SK-N-SH treated with all-trans-retinoic acid at 6 μM for 48 hours (cell line): ENCODE data around the gene PODXL.

ENCODE experiments used
- ATAC-seq: fragments of 200-7000 bp; cut with Tn5 transposase; 3 replicates; pipeline ENCODE4 v1.9.1; 2020; ENCODE audit warnings: mild to moderate bottlenecking, moderate library complexity
- ARNTL ChIP-seq: fragments of 450-650 bp; formaldehyde crosslinking; IDR thresholded peaks from 2 replicates; pipeline ENCODE4 v1.5.0; 2020; ENCODE audit warnings: low read depth, mild to moderate bottlenecking, moderate library complexity, borderline replicate concordance
- CSDC2 ChIP-seq: fragments of 250-450 bp; sonication (Bioruptor Pico); IDR thresholded peaks from 2 replicates; pipeline ENCODE4 v1.5.0; 2020; ENCODE audit warnings: mild to moderate bottlenecking, moderate library complexity
- GLIS3 ChIP-seq: fragments of 250-450 bp; sonication (Bioruptor Pico); IDR thresholded peaks from 2 replicates; pipeline ENCODE4 v1.5.0; 2020; ENCODE audit warnings: mild to moderate bottlenecking, moderate library complexity
- OSR1 ChIP-seq: fragments of 250-450 bp; sonication (Bioruptor Pico); IDR thresholded peaks from 2 replicates; pipeline ENCODE4 v1.8.0; 2022; ENCODE audit warnings: moderate library complexity, mild to moderate bottlenecking, inconsistent platforms
- PPARA ChIP-seq: fragments of 250-450 bp; sonication (Bioruptor Pico); IDR thresholded peaks from 2 replicates; pipeline ENCODE4 v1.5.0; 2020; ENCODE audit warnings: mild to moderate bottlenecking, borderline replicate concordance
- TCF4 ChIP-seq: fragments of 250-450 bp; sonication (Bioruptor Pico); IDR thresholded peaks from 2 replicates; pipeline ENCODE4 v1.8.0; 2021; ENCODE audit warnings: mild to moderate bottlenecking, moderate library complexity, borderline replicate concordance
- ZC3H10 ChIP-seq: fragments of 250-450 bp; sonication (Bioruptor Pico); IDR thresholded peaks from 2 replicates; pipeline ENCODE4 v1.5.1; 2021; ENCODE audit warnings: mild to moderate bottlenecking, moderate library complexity
- ZFP3 ChIP-seq: fragments of 250-450 bp; sonication (Bioruptor Pico); IDR thresholded peaks from 2 replicates; pipeline ENCODE4 v1.5.0; 2020; ENCODE audit warnings: mild to moderate bottlenecking, moderate library complexity
- ZFP30 ChIP-seq: fragments of 450-650 bp; formaldehyde crosslinking; IDR thresholded peaks from 2 replicates; pipeline ENCODE4 v1.5.0; 2022; ENCODE audit warnings: mild to moderate bottlenecking, moderate library complexity
- ZNF565 ChIP-seq: fragments of 450-650 bp; formaldehyde crosslinking; conservative IDR thresholded peaks from 2 replicates; pipeline ENCODE4 v1.5.0; 2020; ENCODE audit warnings: low read depth, mild to moderate bottlenecking, moderate library complexity
- ZNF8 ChIP-seq: fragments of 450-650 bp; formaldehyde crosslinking; IDR thresholded peaks from 2 replicates; pipeline ENCODE4 v1.5.0; 2020; ENCODE audit warnings: mild to moderate bottlenecking, moderate library complexity
- TF ChIP-seq, protein P1 (sequence below): fragments of 250-450 bp; sonication (Bioruptor Pico); IDR thresholded peaks from 2 replicates; pipeline ENCODE4 v1.5.1; 2021; ENCODE audit warnings: mild to moderate bottlenecking, moderate library complexity
- TF ChIP-seq, protein P2 (sequence below): fragments of 250-450 bp; sonication (Bioruptor Pico); IDR thresholded peaks from 2 replicates; pipeline ENCODE4 v1.8.0; 2020; ENCODE audit warnings: mild to moderate bottlenecking, moderate library complexity, borderline replicate concordance
- TF ChIP-seq, protein P3 (sequence below): fragments of 250-450 bp; sonication (Bioruptor Pico); IDR thresholded peaks from 2 replicates; pipeline ENCODE4 v1.8.0; 2021; ENCODE audit warnings: low read depth, mild to moderate bottlenecking, moderate library complexity, borderline replicate concordance
- TF ChIP-seq, protein P4 (sequence below): fragments of 250-450 bp; sonication (Bioruptor Pico); IDR thresholded peaks from 2 replicates; pipeline ENCODE4 v1.5.1; 2020; ENCODE audit warnings: low read depth, mild to moderate bottlenecking, moderate library complexity
- TF ChIP-seq, protein P5 (sequence below): fragments of 250-450 bp; sonication (Bioruptor Pico); IDR thresholded peaks from 2 replicates; pipeline ENCODE4 v1.5.0; 2020; ENCODE audit warnings: mild to moderate bottlenecking, moderate library complexity

Gene PODXL

DNA sequence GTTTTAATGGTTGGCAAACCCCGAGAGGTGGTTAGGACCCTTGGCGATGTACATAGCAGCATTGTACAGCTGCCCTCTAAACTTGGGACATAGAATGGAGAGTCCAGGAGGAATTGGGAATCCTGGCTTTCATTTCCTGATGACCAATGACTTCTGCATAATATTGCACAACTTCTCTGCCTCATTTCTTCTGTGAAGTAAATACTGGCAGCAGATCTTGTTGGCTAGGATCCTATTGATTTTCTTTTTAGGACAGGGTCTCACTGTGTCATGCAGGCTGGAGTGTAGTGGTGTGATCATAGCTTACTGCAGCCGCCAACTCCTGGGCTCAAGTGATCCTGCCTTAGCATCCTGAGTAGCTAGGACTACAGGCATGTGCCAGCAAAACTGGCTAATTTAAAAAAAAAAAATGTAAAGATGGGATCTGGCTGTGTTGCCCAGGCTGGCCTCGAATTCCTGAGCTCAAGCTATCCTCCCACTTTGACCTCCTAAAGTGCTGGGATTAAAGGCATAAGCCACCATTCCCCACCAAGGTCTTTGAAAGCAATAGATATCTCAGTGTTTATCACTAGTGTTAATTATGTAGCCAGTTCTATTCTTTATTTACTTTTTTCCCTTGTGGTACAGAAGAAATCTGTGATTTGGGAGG lies 58.1 kb downstream of the PODXL start:
- ATAC-seq: no peak
- TF ChIP-seq ARNTL (CRISPR knock-in tag) (no peak), CSDC2 (no peak), ZNF8 (no peak), ZC3H10 (CRISPR knock-in tag) (no peak), OSR1 (CRISPR knock-in tag) (no peak), TCF4 (no peak), GLIS3 (CRISPR knock-in tag) (no peak), PPARA (no peak), ZFP30 (CRISPR knock-in tag) (no peak), ZFP3 (no peak)
- TF ChIP-seq, protein P1, sequence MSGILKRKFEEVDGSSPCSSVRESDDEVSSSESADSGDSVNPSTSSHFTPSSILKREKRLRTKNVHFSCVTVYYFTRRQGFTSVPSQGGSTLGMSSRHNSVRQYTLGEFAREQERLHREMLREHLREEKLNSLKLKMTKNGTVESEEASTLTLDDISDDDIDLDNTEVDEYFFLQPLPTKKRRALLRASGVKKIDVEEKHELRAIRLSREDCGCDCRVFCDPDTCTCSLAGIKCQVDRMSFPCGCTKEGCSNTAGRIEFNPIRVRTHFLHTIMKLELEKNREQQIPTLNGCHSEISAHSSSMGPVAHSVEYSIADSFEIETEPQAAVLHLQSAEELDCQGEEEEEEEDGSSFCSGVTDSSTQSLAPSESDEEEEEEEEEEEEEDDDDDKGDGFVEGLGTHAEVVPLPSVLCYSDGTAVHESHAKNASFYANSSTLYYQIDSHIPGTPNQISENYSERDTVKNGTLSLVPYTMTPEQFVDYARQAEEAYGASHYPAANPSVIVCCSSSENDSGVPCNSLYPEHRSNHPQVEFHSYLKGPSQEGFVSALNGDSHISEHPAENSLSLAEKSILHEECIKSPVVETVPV (CRISPR knock-in tag): no peak
- TF ChIP-seq, protein P2, sequence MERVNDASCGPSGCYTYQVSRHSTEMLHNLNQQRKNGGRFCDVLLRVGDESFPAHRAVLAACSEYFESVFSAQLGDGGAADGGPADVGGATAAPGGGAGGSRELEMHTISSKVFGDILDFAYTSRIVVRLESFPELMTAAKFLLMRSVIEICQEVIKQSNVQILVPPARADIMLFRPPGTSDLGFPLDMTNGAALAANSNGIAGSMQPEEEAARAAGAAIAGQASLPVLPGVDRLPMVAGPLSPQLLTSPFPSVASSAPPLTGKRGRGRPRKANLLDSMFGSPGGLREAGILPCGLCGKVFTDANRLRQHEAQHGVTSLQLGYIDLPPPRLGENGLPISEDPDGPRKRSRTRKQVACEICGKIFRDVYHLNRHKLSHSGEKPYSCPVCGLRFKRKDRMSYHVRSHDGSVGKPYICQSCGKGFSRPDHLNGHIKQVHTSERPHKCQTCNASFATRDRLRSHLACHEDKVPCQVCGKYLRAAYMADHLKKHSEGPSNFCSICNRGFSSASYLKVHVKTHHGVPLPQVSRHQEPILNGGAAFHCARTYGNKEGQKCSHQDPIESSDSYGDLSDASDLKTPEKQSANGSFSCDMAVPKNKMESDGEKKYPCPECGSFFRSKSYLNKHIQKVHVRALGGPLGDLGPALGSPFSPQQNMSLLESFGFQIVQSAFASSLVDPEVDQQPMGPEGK (CRISPR knock-in tag): no peak
- TF ChIP-seq, protein P3, sequence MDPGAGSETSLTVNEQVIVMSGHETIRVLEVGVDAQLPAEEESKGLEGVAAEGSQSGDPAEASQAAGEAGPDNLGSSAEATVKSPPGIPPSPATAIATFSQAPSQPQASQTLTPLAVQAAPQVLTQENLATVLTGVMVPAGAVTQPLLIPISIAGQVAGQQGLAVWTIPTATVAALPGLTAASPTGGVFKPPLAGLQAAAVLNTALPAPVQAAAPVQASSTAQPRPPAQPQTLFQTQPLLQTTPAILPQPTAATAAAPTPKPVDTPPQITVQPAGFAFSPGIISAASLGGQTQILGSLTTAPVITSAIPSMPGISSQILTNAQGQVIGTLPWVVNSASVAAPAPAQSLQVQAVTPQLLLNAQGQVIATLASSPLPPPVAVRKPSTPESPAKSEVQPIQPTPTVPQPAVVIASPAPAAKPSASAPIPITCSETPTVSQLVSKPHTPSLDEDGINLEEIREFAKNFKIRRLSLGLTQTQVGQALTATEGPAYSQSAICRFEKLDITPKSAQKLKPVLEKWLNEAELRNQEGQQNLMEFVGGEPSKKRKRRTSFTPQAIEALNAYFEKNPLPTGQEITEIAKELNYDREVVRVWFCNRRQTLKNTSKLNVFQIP (CRISPR knock-in tag): no peak
- TF ChIP-seq, protein P4, sequence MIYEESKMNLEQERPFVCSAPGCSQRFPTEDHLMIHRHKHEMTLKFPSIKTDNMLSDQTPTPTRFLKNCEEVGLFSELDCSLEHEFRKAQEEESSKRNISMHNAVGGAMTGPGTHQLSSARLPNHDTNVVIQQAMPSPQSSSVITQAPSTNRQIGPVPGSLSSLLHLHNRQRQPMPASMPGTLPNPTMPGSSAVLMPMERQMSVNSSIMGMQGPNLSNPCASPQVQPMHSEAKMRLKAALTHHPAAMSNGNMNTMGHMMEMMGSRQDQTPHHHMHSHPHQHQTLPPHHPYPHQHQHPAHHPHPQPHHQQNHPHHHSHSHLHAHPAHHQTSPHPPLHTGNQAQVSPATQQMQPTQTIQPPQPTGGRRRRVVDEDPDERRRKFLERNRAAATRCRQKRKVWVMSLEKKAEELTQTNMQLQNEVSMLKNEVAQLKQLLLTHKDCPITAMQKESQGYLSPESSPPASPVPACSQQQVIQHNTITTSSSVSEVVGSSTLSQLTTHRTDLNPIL (CRISPR knock-in tag): no peak

DNA sequence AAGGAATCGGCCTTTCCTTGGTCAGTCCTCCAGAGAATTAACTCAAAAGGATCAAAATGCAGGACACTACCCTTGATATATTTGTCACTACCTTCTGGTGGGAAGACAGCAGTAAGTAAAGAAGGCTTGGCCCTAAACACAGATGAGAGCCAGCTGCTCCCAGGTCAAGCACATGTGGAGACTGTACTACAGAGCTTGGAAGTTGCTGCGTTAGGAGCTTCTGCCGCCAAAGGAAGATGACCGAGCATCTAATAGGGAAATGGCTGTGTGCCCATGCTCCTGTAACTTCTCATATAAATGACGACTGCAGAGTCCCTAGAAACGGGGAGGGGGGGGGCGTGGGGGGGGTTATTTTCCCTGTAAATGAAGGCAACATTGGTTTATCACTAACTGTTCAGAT lies 59.0 kb downstream of the PODXL start:
- TF ChIP-seq, protein P2 (CRISPR knock-in tag): no peak
- TF ChIP-seq PPARA (no peak), CSDC2 (no peak), ZNF565 (CRISPR knock-in tag) (no peak), ZNF8 (no peak)
- TF ChIP-seq, protein P3 (CRISPR knock-in tag): no peak
- TF ChIP-seq, protein P5, sequence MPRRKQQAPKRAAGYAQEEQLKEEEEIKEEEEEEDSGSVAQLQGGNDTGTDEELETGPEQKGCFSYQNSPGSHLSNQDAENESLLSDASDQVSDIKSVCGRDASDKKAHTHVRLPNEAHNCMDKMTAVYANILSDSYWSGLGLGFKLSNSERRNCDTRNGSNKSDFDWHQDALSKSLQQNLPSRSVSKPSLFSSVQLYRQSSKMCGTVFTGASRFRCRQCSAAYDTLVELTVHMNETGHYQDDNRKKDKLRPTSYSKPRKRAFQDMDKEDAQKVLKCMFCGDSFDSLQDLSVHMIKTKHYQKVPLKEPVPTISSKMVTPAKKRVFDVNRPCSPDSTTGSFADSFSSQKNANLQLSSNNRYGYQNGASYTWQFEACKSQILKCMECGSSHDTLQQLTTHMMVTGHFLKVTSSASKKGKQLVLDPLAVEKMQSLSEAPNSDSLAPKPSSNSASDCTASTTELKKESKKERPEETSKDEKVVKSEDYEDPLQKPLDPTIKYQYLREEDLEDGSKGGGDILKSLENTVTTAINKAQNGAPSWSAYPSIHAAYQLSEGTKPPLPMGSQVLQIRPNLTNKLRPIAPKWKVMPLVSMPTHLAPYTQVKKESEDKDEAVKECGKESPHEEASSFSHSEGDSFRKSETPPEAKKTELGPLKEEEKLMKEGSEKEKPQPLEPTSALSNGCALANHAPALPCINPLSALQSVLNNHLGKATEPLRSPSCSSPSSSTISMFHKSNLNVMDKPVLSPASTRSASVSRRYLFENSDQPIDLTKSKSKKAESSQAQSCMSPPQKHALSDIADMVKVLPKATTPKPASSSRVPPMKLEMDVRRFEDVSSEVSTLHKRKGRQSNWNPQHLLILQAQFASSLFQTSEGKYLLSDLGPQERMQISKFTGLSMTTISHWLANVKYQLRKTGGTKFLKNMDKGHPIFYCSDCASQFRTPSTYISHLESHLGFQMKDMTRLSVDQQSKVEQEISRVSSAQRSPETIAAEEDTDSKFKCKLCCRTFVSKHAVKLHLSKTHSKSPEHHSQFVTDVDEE (CRISPR knock-in tag): no peak
- ATAC-seq: peak; percentile 5; the same call in 2 of the 3 replicates
